Measurements from ENCODE around the gene ZNF283.

The ZNF283 gene

DNA sequence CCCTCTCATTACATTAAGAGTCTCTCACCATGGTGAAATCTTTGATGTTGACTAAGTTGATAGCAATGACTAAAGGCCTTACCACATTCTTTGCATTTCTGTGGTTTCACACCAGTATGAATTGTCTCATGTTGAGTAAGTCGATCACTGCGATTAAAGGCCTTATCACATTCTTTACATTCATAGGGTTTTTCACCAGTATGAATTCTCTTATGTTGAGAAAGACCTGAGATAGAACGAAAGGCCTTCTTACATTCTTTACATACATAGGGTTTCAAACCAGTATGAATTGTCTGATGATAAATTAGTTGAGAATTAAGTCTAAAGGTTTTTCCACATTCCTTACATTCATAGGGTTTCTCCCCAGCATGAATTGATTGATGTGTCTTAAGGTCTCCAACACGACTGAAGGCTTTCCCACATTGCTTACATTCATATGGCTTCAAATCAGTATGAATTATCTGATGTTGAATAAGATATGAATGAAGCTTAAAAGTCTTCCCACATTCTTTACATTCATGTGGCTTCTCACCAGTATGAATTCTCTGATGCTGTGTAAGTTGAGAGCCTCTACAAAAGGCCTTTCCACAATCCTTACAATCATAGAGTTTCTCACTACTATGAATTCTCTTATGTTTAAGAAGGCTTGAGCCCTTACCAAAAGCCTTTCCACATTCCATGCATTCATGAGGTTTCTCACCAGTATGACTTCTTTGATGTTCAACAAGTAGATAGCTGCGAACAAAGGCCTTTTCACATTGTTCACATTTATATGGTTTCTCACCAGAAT is 45.6 kb downstream of the ZNF283 start:
- DNase-seq: no peak

DNA sequence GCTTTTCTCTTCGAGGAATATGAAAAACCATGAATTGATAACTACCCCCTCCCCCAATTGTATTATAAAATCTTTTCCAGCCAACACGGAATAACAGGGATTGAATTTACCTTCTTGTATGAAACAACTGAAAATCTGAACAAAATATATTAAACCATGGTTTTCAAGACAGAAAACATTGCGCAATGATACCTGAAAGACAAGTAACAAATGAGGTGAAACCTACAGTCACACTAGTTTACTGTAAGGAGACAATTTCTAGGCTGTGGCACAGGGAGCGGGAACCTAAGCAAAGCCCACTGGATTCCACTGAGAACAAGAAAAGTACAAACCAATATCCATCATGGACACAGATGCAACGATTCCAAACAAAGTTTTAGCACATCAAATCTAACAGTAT is 53.4 kb downstream of the ZNF283 start:
- no peak for DNase-seq

DNA sequence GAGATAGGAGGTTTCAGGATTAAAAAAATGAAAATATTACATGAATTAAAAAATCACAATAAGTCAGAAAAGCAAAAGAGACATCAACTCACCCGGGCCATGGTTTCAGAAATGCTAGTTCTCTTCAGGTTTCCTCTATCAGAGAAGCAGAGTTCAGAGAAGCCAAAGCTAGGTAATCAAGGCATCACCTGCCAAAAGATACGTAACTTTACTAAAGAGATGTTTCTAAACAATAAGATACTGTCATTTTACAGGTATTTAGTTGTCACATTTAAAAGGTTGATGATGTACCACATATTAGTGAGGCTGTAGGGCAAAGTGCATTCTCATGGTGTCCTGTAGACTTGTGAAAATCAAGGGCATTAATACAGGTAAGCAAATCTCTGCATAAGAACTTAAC is 56.7 kb downstream of the ZNF283 start, which contains the start of gene ZNF404:
TSS of gene ZNF404 (minus strand) at position 101 of the 400 bp plus-strand sequence.
- DNase-seq: no peak

DNA sequence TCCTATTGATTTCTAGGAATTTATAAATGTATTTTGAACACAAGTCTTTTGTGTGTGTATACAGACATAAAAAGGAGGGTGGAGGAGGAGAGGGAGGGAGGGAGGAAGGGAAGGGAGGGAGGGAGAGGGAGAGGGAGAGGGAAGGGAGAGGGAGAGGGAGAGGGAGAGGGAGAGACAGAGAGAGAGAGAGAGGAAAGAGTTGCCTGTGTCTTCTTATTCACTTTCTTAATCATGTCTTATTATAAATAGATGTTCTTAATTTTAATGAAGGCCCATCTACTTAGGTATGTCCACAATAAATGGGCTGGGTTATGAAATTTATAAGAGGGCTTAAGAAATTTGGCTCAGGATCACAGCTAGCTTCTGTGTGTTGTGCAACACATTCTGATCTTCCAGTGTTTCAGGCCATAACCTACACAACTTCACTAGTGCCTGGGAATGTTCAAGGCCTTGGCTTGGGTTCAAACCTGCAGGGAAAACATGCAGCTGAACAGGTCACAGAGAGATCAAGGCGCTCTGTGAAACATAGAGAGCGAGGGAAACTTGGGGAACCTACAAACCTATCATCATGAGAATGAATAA is 68.7 kb downstream of the ZNF283 start:
- no peak for DNase-seq

Measured in CD4-positive, alpha-beta T cell treated with Interleukin-15 for 1 hour (primary cell).